Smooth muscle cell (in vitro differentiated cells): ENCODE data around the gene ACSF3. TPM values are rescaled to one million over a fixed set of nuclear protein-coding genes. Genes with fewer than 3 reads are reported as not detected.

Experiments used
- DNase-seq: peaks from one replicate; lab custom pipeline; 2025; ENCODE audit not compliant: unreplicated experiment; lab: John Stamatoyannopoulos, UW
- H2AFZ ChIP-seq: fragments of 200-600 bp; sonication (generic); 2 replicates; pipeline ENCODE4 v1.6.0; 2016; ENCODE audit warnings: antibody characterized with exemption, low read depth, mild to moderate bottlenecking
- H3F3A ChIP-seq: fragments of 200-600 bp; sonication (generic); 2 replicates; pipeline ENCODE4 v1.6.0; 2017; ENCODE audit warnings: antibody characterized with exemption, low read depth
- H3K27ac ChIP-seq: fragments of 200-600 bp; sonication (generic); 2 replicates; pipeline ENCODE4 v1.5.1; 2016; ENCODE audit warnings: low read depth, mild to moderate bottlenecking
- H3K27me3 ChIP-seq: fragments of 200-600 bp; sonication (generic); 2 replicates; pipeline ENCODE4 v1.6.1; 2016; ENCODE audit warnings: low read depth, mild to moderate bottlenecking
- H3K36me3 ChIP-seq: fragments of 200-600 bp; sonication (generic); 2 replicates; pipeline ENCODE4 v1.5.1; 2016; ENCODE audit warnings: low read depth
- H3K4me1 ChIP-seq: fragments of 200-600 bp; sonication (generic); 2 replicates; pipeline ENCODE4 v1.5.1; 2016; ENCODE audit warnings: low read depth
- H3K4me2 ChIP-seq: fragments of 200-600 bp; sonication (generic); 2 replicates; pipeline ENCODE4 v1.6.0; 2016; ENCODE audit warnings: mild to moderate bottlenecking
- H3K4me3 ChIP-seq: fragments of 200-600 bp; sonication (generic); 2 replicates; pipeline ENCODE4 v1.5.1; 2016; ENCODE audit warnings: mild to moderate bottlenecking
- H3K79me2 ChIP-seq: fragments of 200-600 bp; sonication (generic); 2 replicates; pipeline ENCODE4 v1.6.0; 2016; ENCODE audit warnings: low read depth, mild to moderate bottlenecking
- H3K9ac ChIP-seq: fragments of 200-600 bp; sonication (generic); 2 replicates; pipeline ENCODE4 v1.6.0; 2016; ENCODE audit warnings: low read depth
- H3K9me3 ChIP-seq: fragments of 200-600 bp; sonication (generic); replicated peaks from 2 replicates; pipeline ENCODE4 v1.5.1; 2016; ENCODE audit warnings: low read depth
- H4K20me1 ChIP-seq: fragments of 200-600 bp; sonication (generic); 2 replicates; pipeline ENCODE4 v1.6.0; 2016; ENCODE audit warnings: low read depth
- CTCF ChIP-seq: fragments of 200-600 bp; sonication (generic); IDR thresholded peaks from 2 replicates; pipeline ENCODE4 v1.5.1; 2017; ENCODE audit warnings: borderline replicate concordance, mild to moderate bottlenecking, antibody characterized with exemption; ENCODE audit not compliant: insufficient read depth, poor library complexity, severe bottlenecking
- WGBS: methylation state at CpG from one replicate; pipeline ENCODE4 v1.1.7; 2016; ENCODE audit warnings: low lambda C conversion rate; 5-methylcytosine and 5-hydroxymethylcytosine counted together
- polyA plus RNA-seq: library from polyadenylated mRNA; unstranded; fragments of >200 nt; fragmentation: Nextera tagmentation; extraction: Ambion mirVana; gene quantifications from 2 replicates; pipeline ENCODE4 v1.2.1, GENCODE V29; 2016
- total RNA-seq: library from RNA; depleted of rRNA; stranded (reverse); fragments of >200 nt; gene quantifications from 2 replicates; pipeline ENCODE4 v1.2.3, GENCODE V29; 2014

Gene ACSF3
- total and polyA plus RNA-seq, 2 experiments from 2014 or later = 13.6 to 15.1 TPM

DNA sequence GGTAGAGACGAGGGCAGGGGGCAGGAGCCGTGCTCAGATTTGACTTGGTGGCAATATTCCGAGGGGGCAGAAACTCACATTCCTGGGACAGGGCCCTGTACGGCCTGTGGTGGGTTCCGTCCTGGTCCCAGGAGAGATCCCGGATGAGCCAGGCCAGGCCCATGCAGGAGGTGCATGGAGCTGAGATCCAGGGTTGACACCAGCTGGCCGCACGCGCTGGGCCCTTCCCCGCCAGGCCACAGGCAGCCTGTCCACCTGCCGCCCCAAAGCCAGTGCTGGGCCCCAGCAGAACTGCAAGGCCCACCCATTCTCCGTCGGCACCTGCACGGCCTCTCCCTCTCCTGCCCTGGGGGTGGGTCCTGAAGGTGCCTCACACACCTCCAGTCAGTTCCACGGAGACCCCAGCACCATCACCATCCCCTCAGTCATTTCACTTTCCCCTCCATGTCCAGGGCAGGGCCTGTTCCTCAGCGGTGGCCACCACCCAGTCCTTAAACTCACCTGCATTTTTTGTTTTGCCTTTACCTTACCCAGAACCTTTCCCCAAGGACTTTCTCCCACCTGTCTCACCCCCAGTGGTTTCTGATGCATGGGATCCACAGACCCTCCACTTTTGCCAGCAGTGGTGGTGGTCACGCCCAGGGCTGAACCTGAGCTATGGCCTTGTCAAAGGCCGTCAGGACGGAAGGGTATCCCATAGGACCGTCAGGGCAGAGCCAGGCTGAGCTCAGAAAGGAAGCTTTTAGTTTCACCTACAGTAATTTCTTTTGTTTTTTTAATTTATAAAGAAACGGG is 52.8 kb downstream of the ACSF3 start:
- Histone ChIP-seq H3K27ac (no peak overlapping the region), H3K4me2 (no peak overlapping the region), H3K9ac (no peak overlapping the region), H3K4me3 (no peak overlapping the region), H4K20me1 (no peaks in the 10 kb centered on the region), H3F3A (no peaks in the 10 kb centered on the region), H3K36me3 (no peaks in the 10 kb centered on the region), H3K9me3 (no peaks in the 10 kb centered on the region), H3K79me2 (no peaks in the 10 kb centered on the region), H2AFZ (no peak overlapping the region), H3K4me1 (no peaks in the 10 kb centered on the region), H3K27me3 (no peaks in the 10 kb centered on the region)
- 97% methylated on average over 20 of the region's 21 CpGs for WGBS
- TF ChIP-seq CTCF = no peak
- DNase-seq = no peak

GRCh38 chr16:89147085-89147817 is 53.6 kb downstream of the ACSF3 start:
- H3K27me3 ChIP-seq = no peaks in the 10 kb centered on the region
- no peak overlapping the region for H2AFZ ChIP-seq
- no peaks in the 10 kb centered on the region for H3K36me3 ChIP-seq
- H3K9me3 ChIP-seq = no peaks in the 10 kb centered on the region
- no peaks in the 10 kb centered on the region for H3K4me1 ChIP-seq
- H4K20me1 ChIP-seq = no peaks in the 10 kb centered on the region
- TF ChIP-seq CTCF = no peak
- H3K79me2 ChIP-seq = no peaks in the 10 kb centered on the region
- H3K4me3 ChIP-seq = no peak overlapping the region
- 83% methylated on average over 5 of the region's 11 CpGs for WGBS
- no peak overlapping the region for H3K27ac ChIP-seq
- H3F3A ChIP-seq = no peaks in the 10 kb centered on the region
- H3K4me2 ChIP-seq = no peak overlapping the region
- no peak overlapping the region for H3K9ac ChIP-seq
- DNase-seq = no peak

- Histone ChIP-seq H3K4me3 (no peak overlapping the region), H3K79me2 (no peaks in the 10 kb centered on the region), H3K36me3 (no peaks in the 10 kb centered on the region), H3F3A (no peaks in the 10 kb centered on the region), H3K27me3 (no peaks in the 10 kb centered on the region), H3K9ac (no peak overlapping the region), H3K9me3 (no peaks in the 10 kb centered on the region), H3K4me1 (no peaks in the 10 kb centered on the region), H3K27ac (no peak overlapping the region), H2AFZ (no peak overlapping the region), H4K20me1 (no peaks in the 10 kb centered on the region), H3K4me2 (no peak overlapping the region)
- no peak for TF ChIP-seq CTCF
- DNase-seq = no peak
- WGBS = 96% methylated on average over 9 of the region's 9 CpGs
Observed at GRCh38 chr16:89149386-89149785, 55.7 kb downstream of the ACSF3 start.
